Hematopoietic multipotent progenitor cell treated with erythropoietin and hydrocortisone succinate and interleukin-3 and kit ligand, for 15 days (in vitro differentiated cells): ENCODE data around the gene KCNA1.

ENCODE experiments used
- DNase-seq: peaks from one replicate; pipeline ENCODE4 v3.0.0-alpha.2; 2015; ENCODE audit warnings: low spot score

Gene KCNA1

GRCh38 chr12:4960547-4960946 is 50.8 kb downstream of the KCNA1 start:
- no peak for DNase-seq

GRCh38 chr12:4961311-4961710 is 51.6 kb downstream of the KCNA1 start:
- no peak for DNase-seq

GRCh38 chr12:4962539-4963486 is 53.1 kb downstream of the KCNA1 start:
- DNase-seq: no peak
